Measurements from ENCODE around the gene PPP1R13B. TPM values are rescaled to one million over a fixed set of nuclear protein-coding genes. Genes with fewer than 3 reads are reported as not detected.

Gene PPP1R13B
- total RNA-seq, 1 experiment from 2014 or later = 19.0 TPM

DNA sequence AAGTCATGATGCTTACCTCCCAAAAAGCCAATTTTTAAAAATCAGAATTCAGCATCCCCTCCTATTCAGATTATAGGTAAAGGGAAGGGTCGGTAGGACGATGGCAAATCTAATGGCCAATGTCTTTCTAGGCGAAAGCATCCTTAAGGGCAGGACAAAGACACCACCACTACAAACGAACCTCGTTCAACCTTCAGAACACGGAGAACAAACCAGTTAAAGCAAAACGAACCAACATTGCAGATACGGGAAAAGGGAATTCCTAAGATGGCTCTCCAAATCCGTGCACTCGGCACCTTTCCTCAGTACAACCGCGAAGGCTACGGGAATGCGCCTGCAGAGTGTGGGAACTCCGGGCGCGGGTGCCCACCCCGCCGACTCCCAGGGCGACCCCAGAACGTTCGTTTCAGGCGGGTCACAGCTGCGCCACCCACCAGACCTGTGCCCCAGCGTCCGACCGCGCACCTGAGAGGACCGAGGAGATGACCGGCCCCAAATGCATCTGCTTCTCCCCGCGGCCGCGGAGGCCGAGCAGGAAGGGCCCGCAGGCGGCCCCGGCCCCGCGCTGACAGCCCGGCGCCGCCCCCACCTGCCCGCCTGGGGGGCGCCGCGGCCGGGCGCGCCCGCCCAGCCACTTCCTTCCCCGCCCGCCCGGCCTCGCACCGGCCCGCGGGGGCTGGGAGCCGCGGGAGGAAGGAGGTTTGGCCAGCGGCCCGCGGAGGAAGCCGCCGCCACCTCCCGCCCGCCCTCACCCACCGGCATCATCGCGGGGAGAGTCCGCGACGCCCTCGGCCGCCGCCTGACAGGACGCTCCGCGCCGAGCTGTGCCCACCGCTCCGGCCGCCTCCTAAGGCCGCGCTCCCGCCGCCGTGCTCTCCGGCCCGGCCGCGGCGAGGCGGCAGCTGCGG is 578 bp downstream of the PPP1R13B start:
- ChIA-PET CTCF (no interaction called here), POLR2A (no interaction called here)
- Histone ChIP-seq H3K27ac (ENCODE audit: low read length) (peak overlapping the region; percentile 65), H3K9me3 (ENCODE audit: control insufficient read depth, insufficient read depth, low read depth, low read length) (no peaks in the 10 kb centered on the region), H3K4me3 (ENCODE audit: low read depth in 2 of 2, low read length in 2 of 2) (peak overlapping the region; percentile 48 to 70), H3K36me3 (ENCODE audit: control insufficient read depth, insufficient read depth, low read length) (no peaks in the 10 kb centered on the region), H3K27me3 (ENCODE audit: control insufficient read depth, insufficient read depth, low read length) (no peaks in the 10 kb centered on the region), H3K4me1 (ENCODE audit: control insufficient read depth, insufficient read depth, low read length) (peaks cover 6% of the 10 kb centered on the region; the same call in 1 of the 2 replicates)
- DNase-seq (ENCODE audit: low read depth, low spot score) (no peak), ATAC-seq (peak; percentile 70)
- TF ChIP-seq TCF7L2 (IDR thresholded peaks at IDR 0.05; ENCODE audit: low read depth, low read length) (no peak), SIN3A (IDR thresholded peaks at IDR 0.05; ENCODE audit: borderline replicate concordance, insufficient read depth, low read depth, low read length) (0 out of 2 replicates have a peak, but pooled peaks have one; percentile 37)
- TF ChIP-seq, protein P1, sequence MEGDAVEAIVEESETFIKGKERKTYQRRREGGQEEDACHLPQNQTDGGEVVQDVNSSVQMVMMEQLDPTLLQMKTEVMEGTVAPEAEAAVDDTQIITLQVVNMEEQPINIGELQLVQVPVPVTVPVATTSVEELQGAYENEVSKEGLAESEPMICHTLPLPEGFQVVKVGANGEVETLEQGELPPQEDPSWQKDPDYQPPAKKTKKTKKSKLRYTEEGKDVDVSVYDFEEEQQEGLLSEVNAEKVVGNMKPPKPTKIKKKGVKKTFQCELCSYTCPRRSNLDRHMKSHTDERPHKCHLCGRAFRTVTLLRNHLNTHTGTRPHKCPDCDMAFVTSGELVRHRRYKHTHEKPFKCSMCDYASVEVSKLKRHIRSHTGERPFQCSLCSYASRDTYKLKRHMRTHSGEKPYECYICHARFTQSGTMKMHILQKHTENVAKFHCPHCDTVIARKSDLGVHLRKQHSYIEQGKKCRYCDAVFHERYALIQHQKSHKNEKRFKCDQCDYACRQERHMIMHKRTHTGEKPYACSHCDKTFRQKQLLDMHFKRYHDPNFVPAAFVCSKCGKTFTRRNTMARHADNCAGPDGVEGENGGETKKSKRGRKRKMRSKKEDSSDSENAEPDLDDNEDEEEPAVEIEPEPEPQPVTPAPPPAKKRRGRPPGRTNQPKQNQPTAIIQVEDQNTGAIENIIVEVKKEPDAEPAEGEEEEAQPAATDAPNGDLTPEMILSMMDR (IDR thresholded peaks at IDR 0.05) = no peak
- BruUV-seq (replicated peaks) = no TSS peak
- intact Hi-C loops (cut with micrococcal nuclease; ENCODE audit: unreplicated experiment) = no loop called here
- in situ Hi-C loops (cut with HindIII; ENCODE audit: low pct_unique_long_range_greater_than_20kb, low sequenced_read_pairs) = no loop called here

DNA sequence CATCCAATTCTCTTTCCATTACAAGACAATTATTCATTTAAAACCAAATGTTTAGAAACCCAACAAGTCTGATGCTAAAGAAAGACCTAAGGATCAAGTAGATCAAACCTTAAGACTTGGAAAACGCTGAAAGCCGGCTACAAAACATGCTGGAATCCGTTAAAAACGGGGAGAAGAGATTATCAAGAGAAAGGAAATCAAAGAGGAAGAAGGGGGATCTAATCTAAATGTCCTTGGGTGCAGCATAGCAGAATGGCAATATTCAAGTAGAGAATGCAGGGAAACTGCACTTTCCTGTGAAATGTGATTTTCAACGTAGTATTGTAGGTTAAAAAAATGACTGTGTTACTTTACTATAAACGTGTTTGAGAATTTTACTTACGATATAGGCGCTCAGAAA is 1.3 kb downstream of the PPP1R13B start:
- ChIA-PET CTCF (no interaction called here), POLR2A (no interaction called here)
- H3K27me3 ChIP-seq (ENCODE audit: control insufficient read depth, insufficient read depth, low read length) = no peaks in the 10 kb centered on the region
- H3K27ac ChIP-seq (ENCODE audit: low read length) = peak overlapping the region; percentile 65
- no peaks in the 10 kb centered on the region for H3K9me3 ChIP-seq (ENCODE audit: control insufficient read depth, insufficient read depth, low read depth, low read length)
- BruUV-seq (replicated peaks) = no TSS peak
- TF ChIP-seq SIN3A (IDR thresholded peaks at IDR 0.05; ENCODE audit: borderline replicate concordance, insufficient read depth, low read depth, low read length) (no peak), POLR2AphosphoS5 (IDR thresholded peaks at IDR 0.05; ENCODE audit: low read depth, low read length) (no peak), TCF7L2 (IDR thresholded peaks at IDR 0.05; ENCODE audit: low read depth, low read length) (no peak)
- TF ChIP-seq, protein P1 (IDR thresholded peaks at IDR 0.05) = no peak
- TF ChIP-seq, protein P2, sequence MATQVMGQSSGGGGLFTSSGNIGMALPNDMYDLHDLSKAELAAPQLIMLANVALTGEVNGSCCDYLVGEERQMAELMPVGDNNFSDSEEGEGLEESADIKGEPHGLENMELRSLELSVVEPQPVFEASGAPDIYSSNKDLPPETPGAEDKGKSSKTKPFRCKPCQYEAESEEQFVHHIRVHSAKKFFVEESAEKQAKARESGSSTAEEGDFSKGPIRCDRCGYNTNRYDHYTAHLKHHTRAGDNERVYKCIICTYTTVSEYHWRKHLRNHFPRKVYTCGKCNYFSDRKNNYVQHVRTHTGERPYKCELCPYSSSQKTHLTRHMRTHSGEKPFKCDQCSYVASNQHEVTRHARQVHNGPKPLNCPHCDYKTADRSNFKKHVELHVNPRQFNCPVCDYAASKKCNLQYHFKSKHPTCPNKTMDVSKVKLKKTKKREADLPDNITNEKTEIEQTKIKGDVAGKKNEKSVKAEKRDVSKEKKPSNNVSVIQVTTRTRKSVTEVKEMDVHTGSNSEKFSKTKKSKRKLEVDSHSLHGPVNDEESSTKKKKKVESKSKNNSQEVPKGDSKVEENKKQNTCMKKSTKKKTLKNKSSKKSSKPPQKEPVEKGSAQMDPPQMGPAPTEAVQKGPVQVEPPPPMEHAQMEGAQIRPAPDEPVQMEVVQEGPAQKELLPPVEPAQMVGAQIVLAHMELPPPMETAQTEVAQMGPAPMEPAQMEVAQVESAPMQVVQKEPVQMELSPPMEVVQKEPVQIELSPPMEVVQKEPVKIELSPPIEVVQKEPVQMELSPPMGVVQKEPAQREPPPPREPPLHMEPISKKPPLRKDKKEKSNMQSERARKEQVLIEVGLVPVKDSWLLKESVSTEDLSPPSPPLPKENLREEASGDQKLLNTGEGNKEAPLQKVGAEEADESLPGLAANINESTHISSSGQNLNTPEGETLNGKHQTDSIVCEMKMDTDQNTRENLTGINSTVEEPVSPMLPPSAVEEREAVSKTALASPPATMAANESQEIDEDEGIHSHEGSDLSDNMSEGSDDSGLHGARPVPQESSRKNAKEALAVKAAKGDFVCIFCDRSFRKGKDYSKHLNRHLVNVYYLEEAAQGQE (IDR thresholded peaks at IDR 0.05; ENCODE audit: insufficient read depth in 1 of 2, low read depth in 2 of 2, low read length in 1 of 2) = no peak
- in situ Hi-C loops (cut with HindIII; ENCODE audit: low pct_unique_long_range_greater_than_20kb, low sequenced_read_pairs) = no loop called here
- intact Hi-C loops (cut with micrococcal nuclease; ENCODE audit: unreplicated experiment) = no loop called here
- H3K36me3 ChIP-seq (ENCODE audit: control insufficient read depth, insufficient read depth, low read length) = no peaks in the 10 kb centered on the region
- DNase-seq (ENCODE audit: low read depth, low spot score) = no peak
- H3K4me1 ChIP-seq (ENCODE audit: control insufficient read depth, insufficient read depth, low read length) = peaks cover 6% of the 10 kb centered on the region; the same call in 1 of the 2 replicates
- H3K4me3 ChIP-seq (ENCODE audit: low read depth in 2 of 2, low read length in 2 of 2) = peak overlapping the region; percentile 48 to 70
- ATAC-seq = no peak
